GM12874 (cell line): ENCODE measurements around the gene LDB2.

Experiments
- CTCF ChIP-seq: IDR thresholded peaks from 2 replicates; pipeline ENCODE4 v1.5.1; 2011; ENCODE audit warnings: low read depth, mild to moderate bottlenecking, control low read depth, low read length, moderate library complexity; ENCODE audit not compliant: insufficient read depth

Gene LDB2

GRCh38 chr4:16754104-16754503 lies 144.3 kb downstream of the LDB2 start:
- TF ChIP-seq CTCF: no peak

GRCh38 chr4:16752150-16752549 lies 146.3 kb downstream of the LDB2 start:
- TF ChIP-seq CTCF: no peak

- TF ChIP-seq CTCF: no peak
Measured at GRCh38 chr4:16750882-16751642, 147.4 kb downstream of the LDB2 start.

GRCh38 chr4:16750216-16750615 lies 148.2 kb downstream of the LDB2 start:
- TF ChIP-seq CTCF: no peak

- no peak for TF ChIP-seq CTCF
Measured at GRCh38 chr4:16745887-16746286, 152.6 kb downstream of the LDB2 start.

- TF ChIP-seq CTCF: no peak
Measured at GRCh38 chr4:16745009-16745635, 153.3 kb downstream of the LDB2 start.

GRCh38 chr4:16741287-16741686 lies 157.2 kb downstream of the LDB2 start:
- no peak for TF ChIP-seq CTCF
